ENCODE results near the gene ST6GALNAC4.

ST6GALNAC4 gene

DNA sequence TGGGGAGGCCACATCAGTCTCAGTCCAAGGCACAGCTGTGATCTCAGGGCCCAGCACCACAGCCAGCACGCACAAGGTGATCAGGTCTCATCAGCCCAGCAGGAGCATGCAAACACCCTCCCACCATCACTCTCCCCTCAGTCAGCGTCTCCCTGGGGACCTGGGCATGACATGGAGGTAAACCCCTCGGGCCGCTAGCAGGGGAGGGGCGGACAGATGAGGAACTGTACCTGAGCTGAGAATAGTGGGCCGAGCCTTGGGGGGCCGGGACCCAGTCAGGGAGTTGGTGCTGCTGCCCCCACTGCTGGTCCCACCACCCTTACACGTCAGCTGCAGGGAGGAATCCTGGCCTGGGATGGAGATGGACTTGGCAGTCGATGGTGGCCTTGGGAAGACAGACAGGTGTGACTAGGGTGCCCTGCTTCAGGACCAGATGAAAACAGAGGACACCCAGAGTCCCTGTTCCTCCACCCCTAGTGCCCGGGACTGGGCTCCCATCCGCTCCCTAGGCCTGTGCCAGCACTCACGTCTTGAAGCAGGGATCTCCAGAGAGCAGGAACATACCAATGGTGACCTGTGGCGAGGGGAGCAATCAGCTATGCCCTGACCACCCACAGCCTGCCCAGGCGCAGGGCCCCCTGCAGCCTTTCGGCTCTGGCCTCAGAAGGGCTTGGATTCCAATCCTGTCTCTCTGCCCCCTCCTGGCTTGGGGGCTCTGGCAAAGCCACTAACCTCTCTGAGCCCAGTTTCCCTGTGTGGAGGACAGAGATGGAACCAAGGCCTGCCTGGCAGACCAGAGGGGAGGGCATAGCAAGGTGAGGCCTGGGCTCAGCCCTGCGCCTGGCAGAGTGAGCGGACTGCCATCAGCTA is 31.2 kb upstream of the ST6GALNAC4 start:
- DNase-seq (ENCODE audit: low spot score), result no peak

DNA sequence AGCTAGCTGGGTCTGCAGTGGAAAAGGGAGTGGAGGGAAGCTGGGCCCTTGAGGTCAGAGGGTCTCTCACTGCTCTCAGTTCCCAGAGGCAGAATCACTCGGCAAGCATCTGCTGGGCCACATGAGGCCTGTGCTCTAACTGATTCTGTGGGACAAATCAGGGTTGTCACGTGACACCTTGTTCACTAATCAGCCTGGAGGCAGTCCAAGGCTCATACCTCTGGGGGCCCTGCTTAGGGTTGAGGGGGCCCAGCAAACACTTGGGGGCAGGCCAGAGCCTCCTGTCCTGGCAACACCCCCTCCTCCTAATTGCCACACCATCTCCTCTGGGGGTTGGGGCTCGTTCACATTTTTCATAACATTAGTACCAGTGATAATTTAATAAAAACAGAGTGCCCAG is 29.9 kb upstream of the ST6GALNAC4 start:
- no peak for DNase-seq (ENCODE audit: low spot score)

DNA sequence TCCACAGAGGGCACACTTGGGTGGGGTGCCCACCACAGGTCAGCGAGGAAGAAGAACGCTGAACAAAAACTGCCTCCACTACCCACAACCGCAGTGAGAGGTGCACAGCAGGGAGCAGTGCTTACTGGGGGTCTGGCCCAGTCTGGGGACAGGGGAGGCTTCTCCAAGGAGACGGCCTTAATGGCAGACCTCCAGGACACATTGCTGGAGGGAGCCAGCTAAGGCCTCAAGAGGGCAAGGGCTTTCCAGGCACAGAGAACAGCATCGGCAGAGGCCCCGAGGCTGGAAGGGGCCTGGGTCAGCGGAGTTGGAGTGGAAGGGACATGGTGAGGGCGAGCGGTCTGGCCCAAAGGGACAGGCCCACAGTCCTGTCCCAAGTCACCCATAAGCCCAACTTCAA is 29.1 kb upstream of the ST6GALNAC4 start:
- DNase-seq (ENCODE audit: low spot score), result no peak

DNA sequence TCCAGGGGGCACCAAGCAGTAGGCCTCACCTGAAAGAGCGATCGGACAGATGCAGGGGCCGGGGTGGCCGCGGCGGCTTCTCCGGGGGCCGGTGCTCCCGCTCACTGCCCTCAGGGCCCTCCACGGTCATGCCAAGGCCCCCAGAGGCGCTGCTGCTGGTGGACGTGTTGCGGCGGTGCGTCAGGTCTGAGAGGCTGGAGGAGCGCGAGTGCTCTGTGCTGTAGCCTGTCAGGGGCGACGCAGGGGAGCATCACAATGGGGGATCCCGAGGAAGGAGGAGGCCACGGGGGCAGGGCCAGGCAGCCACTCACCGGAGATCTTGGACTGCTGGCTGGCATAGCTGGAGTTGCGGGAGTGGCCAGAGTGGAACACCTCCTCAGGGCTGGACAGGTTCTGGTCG is 28.5 kb upstream of the ST6GALNAC4 start:
- no peak for DNase-seq (ENCODE audit: low spot score)

DNA sequence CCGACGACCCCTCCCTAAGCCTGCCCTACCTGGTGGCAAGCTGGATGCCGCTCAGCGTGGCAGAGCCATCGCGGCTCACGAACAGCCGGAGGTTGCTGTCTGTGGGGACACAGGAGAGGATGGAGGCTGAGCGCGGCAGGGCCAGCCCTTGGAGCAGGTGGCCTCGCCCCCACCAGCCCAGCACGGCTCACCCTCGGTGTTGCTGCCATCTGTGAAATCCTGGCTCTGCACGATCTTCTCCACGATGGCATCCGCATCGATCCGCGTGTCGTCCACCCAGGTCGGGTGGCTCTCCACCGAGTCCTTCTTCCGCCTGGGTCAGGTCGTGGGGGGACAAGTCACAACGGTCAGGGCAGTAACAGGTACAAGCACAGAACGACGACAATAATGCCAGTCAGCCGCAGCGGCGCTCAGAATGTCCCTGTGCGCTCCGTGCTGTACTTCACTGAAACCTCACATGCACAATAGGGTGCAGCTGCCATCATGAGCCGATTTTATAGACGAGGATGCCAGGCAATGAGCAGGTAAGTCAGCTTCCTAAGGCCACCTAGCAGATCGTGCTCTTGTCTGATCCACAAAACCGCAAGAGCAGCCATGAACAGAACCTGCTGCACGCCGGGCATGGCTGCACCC is 27.9 kb upstream of the ST6GALNAC4 start:
- no peak for DNase-seq (ENCODE audit: low spot score)

DNA sequence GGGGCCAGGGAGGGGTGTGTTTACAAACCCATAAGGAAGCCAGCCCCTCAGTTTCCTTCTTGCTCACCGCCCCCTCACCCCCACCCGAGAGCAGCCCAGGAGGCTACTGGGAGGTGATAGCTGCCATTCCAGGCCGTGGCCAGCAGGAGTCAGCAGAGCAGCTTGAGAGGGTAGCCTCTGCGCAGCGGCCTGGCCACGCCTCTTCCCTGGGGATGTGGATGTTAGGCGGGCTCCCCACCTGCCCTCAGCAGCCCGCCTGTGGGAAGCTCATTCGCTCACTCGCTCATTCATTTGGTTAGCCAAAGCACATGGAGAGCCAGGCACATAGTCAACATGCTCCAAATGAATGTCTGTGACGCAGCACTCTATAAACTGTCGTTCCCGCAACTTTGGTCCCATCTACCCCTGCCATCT is 26.9 kb upstream of the ST6GALNAC4 start:
- DNase-seq (ENCODE audit: low spot score), result peak; percentile 78

DNA sequence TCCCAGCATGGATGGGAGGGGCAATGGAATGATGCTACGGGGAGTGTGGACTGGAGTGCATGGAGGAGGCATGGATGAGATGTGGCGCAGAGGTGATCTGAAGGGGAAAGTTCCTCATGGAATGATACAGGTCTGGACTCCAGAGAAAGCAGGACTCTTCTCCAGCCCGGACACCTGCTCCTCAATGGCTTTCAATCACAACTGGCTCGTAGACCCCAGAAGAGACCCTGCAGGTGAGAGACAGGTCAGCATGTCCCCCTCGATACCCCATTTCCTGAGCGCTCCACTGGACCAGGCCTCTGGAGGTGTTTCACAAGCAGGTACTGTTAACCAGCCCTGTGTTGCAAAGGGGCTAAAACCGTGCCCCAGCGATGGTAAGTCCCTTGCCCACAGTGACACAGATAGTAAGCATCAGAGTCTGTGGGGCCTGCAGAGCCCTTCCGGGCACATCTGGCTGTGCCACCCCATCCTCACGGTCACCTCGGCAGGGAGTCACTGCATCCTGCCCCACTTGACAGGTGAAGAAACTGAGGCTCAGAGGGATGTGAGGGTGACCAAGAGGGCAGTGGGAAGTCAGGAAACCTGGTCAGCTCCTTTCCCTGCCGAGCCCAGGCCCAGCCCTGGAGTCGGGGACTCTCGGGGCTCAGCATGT is 26.3 kb upstream of the ST6GALNAC4 start:
- DNase-seq (ENCODE audit: low spot score), result no peak

DNA sequence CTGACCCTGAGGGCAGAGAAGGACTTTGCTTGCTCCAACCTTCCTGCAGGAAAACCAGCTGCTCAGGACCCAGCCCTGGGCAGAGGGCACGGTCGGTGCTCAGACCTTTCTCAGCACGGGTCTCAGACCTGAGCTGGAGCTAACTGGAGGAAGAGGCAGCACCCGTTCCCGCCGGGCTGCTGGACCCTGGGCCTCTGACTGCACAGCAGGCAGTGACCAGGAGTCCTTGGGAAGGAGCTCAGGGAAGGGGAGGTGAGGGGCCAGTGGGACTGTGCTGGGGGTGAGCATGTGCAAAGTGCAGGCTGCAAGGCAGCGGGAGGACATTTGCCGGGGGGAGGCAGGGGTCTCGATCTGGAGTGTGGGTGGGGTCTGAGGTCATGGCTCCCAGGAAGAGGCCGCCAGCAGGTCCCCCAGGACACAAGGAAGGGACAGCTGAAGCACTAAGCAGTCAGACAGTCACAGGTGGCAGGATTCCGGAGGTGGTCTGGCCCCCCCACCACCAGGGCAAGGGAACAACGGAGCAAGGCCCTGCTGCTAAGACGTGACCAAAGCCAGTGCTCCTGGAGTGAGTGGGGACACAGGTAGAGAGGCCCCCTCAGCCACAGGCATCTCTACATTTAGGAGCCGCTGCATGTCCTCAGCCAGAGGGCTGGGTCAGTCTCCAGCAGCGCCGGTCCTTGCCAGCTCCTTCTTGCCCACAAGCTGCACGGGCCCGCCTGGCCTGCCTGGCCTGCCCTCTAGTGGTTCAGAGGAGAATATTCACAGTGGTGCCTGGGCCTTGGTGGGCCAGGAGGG is 25.6 kb upstream of the ST6GALNAC4 start:
- DNase-seq (ENCODE audit: low spot score), result peak; percentile 75

DNA sequence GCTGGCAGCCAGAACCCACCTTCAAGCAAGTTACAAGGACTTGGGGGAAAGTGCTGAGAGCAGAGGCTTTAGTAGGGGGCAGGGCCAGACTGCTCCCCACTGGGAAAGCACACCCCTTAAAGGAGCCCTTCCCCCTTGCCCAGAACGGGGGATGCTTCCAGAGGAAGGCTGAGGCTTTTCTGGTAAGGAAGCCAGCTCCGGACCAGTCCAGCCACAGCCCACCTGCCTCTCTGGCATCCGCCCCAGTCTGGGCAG is 25.0 kb upstream of the ST6GALNAC4 start:
- DNase-seq (ENCODE audit: low spot score), result no peak

DNA sequence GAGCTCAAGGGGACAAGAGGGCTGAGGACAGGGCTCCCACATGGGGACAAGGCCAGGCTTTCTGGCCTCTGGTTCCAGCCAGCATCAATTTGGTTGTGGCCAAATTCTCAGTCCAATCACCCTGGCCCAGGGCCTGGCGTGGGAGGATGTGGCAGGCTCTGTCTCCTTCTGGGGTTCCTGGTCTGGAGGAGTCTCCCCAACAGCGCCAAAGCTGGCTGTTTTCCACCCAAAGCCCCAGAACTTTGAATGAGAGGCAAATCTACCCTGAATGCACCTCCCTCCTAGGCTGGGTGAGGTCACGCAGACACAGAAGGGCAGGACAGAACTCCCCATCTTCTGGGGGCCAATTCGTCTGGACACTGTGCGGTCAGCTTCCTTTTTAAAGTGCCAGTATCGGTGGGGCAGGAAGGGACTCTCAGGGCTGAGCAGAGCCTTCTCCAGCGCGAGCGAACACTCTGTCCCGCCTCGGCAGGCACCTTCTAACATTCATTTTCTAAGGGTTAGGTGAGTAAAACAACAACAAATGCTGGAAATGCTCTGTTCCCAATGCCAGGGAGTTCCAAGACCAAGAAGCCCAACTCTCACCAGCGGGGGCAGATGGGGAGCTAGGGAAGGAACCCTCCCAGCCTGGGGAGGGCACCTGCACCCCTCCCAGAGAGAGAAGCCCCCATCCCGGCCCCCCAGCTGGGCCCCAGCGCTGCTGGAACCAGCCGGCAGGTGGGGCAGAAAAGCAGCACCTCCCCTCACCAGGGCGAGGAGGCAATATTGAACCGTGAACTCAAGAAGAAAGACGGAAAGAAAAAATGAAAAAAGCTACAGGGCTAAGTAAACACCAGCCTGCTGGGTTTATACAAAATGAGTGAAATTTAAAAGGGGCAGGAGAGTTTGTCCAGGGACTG is 24.5 kb upstream of the ST6GALNAC4 start:
- DNase-seq (ENCODE audit: low spot score), result no peak

DNA sequence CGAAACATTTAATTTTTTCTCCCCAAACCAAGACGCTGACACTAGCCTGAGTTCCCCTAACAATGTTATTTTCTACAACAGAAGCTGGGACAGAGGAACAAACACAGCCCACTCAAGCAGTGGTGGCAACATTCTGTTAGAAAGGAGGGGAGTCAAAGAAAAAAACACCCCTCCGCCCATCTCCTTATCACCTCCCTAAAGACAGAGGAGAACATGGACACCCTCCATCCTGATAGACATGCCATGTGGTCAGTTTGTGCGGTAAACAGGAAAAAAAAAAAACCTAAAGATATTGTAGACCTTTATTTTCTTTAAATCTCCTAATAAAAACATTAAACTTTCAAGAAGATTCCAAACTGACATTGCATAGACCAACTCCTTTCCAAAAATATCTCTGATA is 23.8 kb upstream of the ST6GALNAC4 start:
- no peak for DNase-seq (ENCODE audit: low spot score)

DNA sequence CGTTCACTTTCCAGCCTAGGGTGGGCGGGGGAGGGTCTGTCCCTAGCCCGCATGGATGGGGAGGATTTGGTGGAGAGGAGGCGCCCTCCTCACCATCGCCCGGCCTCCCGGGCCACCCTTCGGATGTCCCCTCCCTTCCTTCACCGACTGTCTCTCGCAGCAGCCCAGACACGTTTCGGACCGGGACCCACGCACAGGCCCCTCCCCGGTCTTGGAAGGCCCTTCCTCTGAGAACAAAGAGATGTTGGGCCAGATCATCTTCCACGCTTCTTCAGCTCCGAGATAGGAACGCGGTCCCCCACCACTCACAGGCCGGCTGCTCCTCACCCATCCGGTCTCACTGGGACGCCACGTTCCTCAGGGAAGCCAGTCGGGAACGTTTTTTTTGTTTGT is 21.5 kb upstream of the ST6GALNAC4 start:
- no peak for DNase-seq (ENCODE audit: low spot score)

DNA sequence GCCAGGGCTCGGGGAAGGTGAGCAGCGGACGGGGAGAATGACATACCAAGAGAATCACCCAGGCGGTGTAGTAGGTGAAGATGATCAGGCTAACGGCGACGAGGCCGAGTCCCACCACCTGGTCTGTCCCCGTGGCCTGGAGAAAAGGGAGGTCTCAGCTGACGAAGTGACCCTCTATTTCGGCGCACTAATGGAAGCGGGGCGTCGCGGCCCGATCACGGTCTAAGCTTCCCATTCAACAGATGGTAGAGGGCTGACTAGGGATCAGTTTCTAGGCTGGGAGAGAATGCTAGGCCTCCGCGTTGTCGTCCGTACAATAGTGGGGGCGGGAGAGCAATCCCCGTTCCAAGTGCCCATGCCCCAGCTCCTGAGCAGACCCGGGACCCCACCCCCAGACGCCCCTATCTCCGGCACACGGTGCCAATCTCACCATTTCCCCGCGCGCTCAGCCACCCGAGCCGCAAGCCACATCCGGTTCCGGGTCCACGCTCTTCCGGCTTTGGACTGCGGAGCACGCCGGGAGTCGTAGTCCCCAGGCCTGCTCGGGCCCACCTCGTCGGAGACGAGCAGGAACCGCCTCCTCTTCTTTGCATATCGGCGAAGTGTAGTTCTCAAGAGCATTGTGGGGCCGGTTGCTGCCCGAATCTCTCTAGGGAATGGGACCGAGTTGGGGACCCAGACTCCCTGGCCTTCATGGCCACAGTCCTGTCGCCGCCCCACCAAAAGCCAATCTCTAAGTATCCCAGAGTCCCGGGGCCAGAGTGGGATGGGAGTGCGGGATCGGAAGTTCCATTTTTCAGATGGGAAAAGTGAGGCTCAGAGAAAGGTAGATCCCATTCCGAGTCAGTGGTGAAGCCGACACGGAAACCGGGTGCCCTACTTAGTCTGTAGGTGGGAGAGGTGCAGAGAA is 20.8 kb upstream of the ST6GALNAC4 start, which contains the start of gene DPM2:
Gene DPM2 (minus strand): TSS at position 467 of the 910 bp plus-strand sequence. CDS start 34 bp downstream, at position 433.
- DNase-seq (ENCODE audit: low spot score), result peak; percentile 84

DNA sequence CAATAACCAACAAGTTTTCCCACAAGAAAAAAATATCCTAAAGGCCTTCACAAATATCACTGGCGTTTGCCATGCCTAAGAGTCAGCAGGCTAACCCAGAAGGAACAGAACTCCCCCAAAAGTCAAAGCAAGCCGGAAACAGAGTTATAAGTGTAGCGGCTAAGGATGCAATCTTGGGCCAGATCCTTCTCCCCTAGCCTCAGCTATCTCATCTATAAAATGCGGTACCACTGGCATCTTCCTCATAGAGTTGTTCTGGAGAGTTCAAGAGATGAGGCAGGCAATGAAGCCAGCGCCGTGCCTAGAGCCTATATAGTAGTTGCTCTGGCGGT is 20.2 kb upstream of the ST6GALNAC4 start:
- DNase-seq (ENCODE audit: low spot score), result no peak

DNA sequence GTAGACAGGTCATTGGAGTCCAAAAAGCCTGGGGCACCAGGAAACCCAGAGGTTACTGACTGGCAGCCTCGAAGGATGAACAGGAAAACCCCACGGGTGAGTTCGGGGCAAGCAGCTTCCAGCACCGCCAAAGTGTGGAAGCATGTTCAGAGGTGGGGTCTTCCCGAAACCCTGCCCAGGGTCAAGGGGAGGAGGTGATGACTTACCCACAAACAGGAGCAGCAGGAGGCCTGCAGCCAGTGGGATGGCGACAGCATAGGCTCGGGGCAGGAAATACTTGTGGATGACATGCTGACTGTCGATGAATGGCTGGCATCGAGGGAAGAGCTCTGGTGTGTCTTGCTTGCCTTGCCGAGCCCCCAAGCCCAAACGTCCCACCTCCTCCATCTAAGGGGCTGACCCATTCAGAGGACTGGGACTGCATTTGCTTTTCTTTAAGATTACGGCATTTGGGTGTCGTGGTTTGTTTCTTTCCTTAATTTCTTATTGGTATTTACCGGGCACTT is 19.6 kb upstream of the ST6GALNAC4 start:
- DNase-seq (ENCODE audit: low spot score), result no peak

DNA sequence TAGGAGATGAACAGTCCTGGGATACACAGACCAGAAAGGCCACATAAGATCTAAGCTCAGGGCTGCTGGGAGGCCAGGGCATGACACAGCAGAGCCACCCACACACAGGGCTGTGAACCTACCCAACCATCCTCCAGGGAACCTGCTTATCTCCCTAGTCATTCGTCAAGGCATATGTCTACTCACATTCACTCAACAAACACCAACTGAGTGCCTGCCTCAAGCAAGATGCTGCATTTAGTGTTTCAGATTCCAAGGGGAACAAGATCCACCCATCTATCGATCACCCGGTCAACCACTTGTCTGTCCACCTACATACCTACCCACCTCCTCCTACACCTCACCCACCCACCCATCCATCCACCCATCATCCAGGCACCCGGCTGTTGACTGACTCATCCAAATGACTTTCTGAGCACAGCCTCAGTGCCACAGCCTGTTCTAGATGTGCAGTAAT is 19.0 kb upstream of the ST6GALNAC4 start:
- no peak for DNase-seq (ENCODE audit: low spot score)

DNA sequence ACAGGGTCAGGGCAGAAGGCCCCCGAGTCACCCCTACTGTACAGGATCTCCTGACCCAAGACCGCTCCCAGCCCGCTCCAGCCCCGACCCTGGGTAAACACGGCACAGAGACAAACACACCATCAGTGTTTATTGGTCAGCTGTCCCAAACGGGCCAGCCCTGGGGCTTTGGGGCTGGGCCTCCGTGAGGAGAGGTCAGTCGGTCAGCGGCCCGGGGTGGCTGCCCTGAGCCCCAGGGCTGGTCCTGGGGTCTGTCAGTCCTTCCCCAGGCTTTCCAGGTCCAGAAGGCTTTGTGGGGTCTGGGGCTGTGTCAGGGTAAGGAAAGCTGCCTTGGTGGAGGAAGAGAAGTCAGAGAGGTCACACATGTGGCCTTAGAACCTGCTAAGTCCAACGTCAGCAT is 18.1 kb upstream of the ST6GALNAC4 start:
- DNase-seq (ENCODE audit: low spot score), result no peak

DNA sequence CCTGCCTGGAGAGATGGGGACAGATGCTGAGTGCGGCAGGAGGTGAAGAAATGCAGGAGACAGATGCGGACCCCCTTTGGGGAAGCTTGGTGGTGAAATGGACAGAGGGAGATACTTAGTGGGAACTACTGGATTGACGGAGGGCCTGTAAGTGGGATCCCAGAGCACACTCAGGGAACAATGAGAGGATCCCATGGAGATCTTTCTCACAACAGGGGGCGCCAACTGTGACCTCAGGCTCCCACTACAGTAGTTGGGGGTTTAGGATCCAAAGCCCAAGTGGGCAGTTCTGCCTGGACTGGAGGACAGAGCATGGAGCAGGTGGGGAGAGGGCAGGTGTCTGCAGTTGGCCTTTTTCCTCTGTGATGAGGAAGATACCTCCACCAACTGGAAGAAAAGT is 17.4 kb upstream of the ST6GALNAC4 start:
- DNase-seq (ENCODE audit: low spot score), result no peak

DNA sequence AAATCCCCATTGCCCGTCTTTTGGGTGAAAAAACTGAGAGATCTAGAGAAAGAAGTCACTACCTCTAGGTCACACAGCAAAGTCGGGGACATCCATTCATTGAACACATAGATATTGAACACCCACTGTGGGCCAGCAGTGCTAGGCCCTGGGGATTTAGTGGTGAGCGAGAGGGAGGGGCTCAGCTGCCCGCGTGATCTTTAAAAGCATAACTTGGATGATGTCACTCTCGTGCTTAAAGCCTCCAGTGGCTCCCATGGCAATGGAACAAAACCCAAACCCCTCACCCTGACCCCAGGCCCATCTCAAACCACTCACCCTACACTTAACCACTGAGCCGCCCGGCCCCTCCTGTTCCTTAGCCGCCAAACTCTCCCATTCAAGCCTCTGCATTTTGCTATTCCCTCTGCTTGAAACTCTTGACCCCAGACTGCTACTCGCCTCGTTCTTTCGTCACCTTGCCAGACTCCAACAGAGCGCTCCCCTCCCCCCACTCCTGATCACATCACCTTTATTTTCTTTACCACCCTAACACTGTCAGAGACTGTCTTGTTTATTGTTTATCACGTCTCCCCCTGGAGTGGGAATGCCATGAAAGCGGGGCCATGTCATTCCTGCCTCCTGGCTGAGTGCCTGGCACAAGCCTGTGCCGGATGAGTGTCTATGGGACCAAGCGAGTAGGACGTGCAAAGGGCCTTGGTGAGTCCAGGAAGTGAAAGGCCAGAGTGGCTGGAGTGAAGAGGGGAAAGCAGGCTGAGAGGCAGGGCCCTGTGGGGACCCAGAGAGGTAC is 14.4 kb upstream of the ST6GALNAC4 start:
- DNase-seq (ENCODE audit: low spot score), result no peak
